HG03442 (cell line): ENCODE data around the gene CCDC192.
A peak's percentile ranks its signal among the peaks of the same experiment; 100 is the strongest.

Source experiments
- ATAC-seq: cut with Tn5 transposase; IDR thresholded peaks from one replicate; pipeline ENCODE4 v1.9.1; 2021; ENCODE audit warnings: mild to moderate bottlenecking, moderate library complexity; ENCODE audit not compliant: unreplicated experiment

The CCDC192 gene

GRCh38 chr5:127912411-127912810, 209.2 kb downstream of the CCDC192 start:
- no peak for ATAC-seq

GRCh38 chr5:127916885-127917573, 213.8 kb downstream of the CCDC192 start:
- ATAC-seq = no peak

- ATAC-seq = no peak
Observed at GRCh38 chr5:127919006-127919796, 216.0 kb downstream of the CCDC192 start.

- ATAC-seq = no peak
Observed at GRCh38 chr5:127919818-127920217, 216.6 kb downstream of the CCDC192 start.

- ATAC-seq = no peak
Observed at GRCh38 chr5:127920936-127921335, 217.7 kb downstream of the CCDC192 start.

- ATAC-seq = no peak
Observed at GRCh38 chr5:127922603-127923002, 219.4 kb downstream of the CCDC192 start.

GRCh38 chr5:127923804-127924570, 220.8 kb downstream of the CCDC192 start:
- peak; percentile 39 for ATAC-seq

GRCh38 chr5:127924606-127925005, 221.4 kb downstream of the CCDC192 start:
- ATAC-seq = no peak

- no peak for ATAC-seq
Observed at GRCh38 chr5:127925916-127926315, 222.7 kb downstream of the CCDC192 start.

GRCh38 chr5:127926974-127927373, 223.8 kb downstream of the CCDC192 start:
- no peak for ATAC-seq

GRCh38 chr5:127928053-127928452, 224.9 kb downstream of the CCDC192 start:
- ATAC-seq = no peak

- no peak for ATAC-seq
Observed at GRCh38 chr5:127930311-127930710, 227.1 kb downstream of the CCDC192 start.

GRCh38 chr5:127931396-127931795, 228.2 kb downstream of the CCDC192 start:
- ATAC-seq = no peak

- ATAC-seq = no peak
Observed at GRCh38 chr5:127933348-127933747, 230.2 kb downstream of the CCDC192 start.

- no peak for ATAC-seq
Observed at GRCh38 chr5:127934791-127935256, 231.6 kb downstream of the CCDC192 start.

GRCh38 chr5:127935398-127935797, 232.2 kb downstream of the CCDC192 start:
- ATAC-seq = no peak

GRCh38 chr5:127936439-127936972, 233.3 kb downstream of the CCDC192 start:
- peak; percentile 53 for ATAC-seq

GRCh38 chr5:127938746-127939145, 235.6 kb downstream of the CCDC192 start:
- no peak for ATAC-seq

GRCh38 chr5:127940854-127941253, 237.7 kb downstream of the CCDC192 start:
- ATAC-seq = no peak

GRCh38 chr5:127941646-127942045, 238.5 kb downstream of the CCDC192 start:
- ATAC-seq = no peak
